Stimulated activated CD4-positive, alpha-beta T cell treated with anti-CD3 and anti-CD28 coated beads, Interleukin-12 subunit alpha, Interleukin-12 subunit beta, amount 100 ng/mL, for 48 hours (primary cell): ENCODE data around the gene ZFYVE27.
"Not testable (repeated sequence)": the region's sequence is repeated elsewhere in the genome, so short reads cannot be mapped to it uniquely, and the experiment has no call there.

Experiments
- DNase-seq, 3 donors: peaks; one replicate each; pipeline ENCODE4 v3.0.0-alpha.2; 2020; ENCODE audit warnings: low read depth in 2 of 3, low spot score in 1 of 3

ZFYVE27 gene, protein sequence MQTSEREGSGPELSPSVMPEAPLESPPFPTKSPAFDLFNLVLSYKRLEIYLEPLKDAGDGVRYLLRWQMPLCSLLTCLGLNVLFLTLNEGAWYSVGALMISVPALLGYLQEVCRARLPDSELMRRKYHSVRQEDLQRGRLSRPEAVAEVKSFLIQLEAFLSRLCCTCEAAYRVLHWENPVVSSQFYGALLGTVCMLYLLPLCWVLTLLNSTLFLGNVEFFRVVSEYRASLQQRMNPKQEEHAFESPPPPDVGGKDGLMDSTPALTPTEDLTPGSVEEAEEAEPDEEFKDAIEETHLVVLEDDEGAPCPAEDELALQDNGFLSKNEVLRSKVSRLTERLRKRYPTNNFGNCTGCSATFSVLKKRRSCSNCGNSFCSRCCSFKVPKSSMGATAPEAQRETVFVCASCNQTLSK

DNA sequence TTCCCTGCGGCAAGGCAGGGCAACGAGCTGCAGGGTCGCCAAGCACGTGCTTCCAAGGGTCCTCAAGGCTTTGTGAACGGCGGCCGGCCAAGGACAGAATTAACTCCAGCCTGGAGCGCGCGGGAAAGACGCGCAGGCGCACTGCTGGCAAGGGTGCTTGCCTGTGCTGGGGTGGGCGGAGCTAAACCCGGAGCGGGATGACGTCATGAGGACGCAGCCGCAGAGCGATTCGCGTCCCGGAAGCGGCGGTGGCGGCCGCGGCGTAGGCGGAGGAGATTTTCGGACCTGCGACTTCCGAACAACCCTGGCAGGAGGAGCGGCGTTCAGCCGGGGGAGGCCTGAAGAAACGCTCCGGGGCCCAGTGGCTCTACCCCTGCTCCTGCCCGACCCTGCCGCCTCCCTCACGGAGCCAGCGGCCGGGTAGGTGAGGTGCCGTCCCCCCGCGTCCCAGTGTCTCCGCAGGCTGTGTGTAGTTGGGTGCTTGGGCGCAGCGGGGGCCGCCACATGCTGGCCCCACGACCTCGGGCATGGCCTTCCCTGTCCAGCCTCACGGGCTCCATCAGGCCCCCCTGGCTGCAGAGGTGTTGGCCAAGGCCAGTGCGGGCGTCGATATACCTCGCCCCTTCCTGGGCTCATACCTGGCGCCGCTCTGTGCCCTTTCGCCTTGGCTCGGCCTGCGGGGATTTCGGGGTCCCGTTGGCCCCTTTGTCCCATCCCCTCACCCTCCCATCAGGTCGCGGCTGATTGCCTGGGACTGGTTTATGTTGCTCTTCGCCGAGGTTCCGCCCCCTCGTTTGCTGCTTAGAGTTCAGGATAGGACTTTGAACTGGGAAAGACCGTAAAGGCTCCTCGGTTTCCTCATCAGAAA lies at the start of gene ZFYVE27:
TSS of gene ZFYVE27 (plus strand) at position 227 of the 868 bp plus-strand sequence. CDS start 1,350 bp downstream, outside the sequence.
- peak; percentile 95 to 98 (median 97) for DNase-seq

DNA sequence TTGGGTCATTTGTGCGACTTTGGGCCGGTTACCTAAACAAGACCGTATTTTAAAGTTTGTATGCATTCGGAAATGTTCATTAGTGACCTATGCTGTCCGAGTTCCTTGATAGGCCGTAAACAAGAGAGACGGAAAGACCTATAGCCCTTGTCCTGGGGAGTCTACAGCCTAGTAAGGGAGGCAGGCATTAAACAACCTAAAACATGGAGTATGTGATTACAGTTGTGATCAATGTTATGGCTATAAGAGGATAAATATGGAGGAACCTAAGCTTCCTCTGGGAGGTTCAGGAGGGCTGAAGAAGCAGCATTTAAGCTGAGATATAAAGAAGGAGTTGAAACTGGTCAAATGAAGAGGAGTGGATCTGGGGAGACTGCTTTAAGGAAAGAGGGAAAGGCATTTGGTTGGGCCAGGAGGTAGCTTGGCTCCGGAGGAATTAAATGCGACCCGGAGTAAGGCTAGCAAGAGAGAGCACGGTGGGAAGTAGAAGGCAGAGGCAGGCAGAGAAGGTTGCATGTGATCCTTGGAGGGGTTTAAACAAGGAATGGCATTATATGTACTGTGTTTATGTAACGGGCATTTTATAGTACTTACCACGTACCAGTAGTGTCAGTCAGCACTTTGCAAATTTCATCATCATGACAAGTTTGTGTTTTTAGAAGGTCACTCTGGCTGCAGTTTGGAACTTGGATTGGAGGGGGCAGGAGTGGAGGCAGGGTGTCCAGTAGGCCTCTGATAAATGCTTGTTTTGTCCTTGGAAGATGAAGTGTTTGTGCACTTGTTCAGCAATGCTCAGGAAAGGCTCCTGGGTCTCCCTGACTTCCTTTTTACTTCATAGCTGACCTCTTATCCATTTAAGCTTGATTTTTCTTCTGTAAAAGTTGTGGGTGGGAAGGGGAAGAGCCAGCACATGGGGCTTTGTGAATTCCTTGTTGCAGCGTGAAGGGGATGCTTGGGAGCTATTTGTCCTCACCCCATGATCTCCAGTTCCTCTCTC lies 48.8 kb upstream of the ZFYVE27 start:
- DNase-seq: no peak

DNA sequence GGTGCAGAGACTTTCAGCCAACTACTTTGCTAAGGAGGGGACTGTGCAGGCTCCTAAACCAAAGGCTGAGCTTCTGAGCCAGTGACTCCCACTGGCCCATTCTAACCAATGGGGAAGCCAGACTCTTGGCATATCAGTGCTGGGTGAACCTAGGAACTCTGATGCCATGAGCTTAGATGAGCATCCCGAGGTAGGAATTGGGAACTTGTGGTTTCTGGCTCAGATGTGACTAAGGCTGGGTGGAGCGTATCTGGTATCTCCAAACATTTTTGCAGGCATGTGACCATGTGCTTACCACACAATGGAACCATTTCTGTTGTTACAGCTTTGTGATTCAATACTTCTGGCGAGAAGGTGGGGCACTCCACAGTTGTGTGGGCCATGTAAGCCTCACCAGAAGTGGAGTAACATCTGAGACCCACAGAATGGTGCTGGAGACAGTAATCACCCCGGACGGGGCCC lies 47.3 kb upstream of the ZFYVE27 start:
- DNase-seq: no peak

DNA sequence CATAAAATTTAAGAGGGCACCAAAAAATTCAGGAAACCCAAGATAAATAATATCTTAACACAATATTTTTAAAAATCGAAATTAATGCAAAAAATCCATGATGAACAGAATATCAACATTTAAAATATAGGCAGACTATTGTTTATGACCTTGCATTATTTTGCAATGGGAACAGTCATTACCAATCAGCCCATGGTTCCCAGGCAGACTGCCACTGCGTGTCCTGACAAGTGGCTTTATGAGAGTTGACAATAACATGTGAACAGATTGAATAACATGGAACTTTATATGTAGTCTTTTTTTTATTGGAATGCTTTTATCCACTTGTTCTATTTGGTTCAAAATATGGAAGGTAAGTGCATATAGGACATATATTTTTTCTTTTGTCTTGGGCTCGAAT lies 46.8 kb upstream of the ZFYVE27 start:
- DNase-seq: no peak

DNA sequence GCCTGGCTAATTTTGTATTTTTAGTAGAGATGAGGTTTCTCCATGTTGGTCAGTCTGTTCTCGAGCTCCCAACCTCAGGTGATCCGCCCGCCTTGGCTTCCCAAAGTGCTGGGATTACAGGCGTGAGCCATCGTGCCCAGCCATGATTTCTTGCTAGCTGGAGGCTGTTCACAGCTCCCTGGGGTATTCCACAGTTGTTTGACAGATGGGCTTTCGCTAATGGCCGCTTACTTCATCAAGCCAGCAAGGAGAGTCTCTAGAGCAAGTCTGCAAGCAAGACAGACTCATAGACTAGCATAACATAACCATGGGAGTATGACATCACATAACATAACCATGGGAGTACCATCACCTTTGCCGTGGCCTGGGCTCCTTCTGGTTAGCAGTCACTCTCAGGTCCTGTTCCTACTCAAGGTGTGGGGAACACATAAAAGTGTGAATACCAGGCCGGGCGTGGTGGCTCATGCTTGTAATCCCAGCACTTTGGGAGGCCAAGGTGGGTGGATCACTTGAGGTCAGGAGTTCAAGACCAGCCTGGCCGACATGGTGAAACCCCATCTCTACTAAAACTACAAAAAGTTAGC lies 38.8 kb upstream of the ZFYVE27 start:
- DNase-seq: not testable (repeated sequence)

DNA sequence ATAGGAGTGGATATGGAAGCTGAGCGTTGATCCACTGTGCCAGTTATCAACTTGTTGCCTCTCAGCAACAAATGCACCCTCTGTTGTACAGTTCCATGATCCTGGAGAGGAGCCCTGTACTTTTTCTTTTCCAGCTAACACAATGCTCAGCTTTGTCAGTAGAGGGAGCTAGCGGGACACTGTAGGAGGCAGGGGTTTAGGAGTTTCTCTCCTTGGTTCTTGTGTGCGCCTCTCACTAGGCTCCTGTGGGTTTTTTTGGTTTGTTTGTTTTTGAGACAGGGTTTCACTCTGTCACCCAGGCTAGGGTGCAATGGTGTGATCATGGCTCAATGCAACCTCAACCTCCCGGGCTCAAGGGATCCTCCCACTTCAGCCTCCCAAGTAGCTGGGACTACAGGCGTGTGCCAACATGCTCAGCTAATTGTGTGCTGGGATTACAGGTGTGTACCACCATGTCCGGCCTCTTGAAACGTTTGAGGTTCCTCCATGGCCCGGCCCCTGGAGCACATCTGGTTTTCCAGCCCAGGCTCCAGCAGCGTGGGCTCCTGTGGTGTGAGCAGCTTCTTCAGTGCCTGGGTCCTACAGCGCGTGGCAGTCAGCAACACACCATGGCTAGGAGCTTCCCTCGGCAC lies 35.4 kb upstream of the ZFYVE27 start:
- DNase-seq: peak in 2 of 3 donors; percentile 16 to 68

DNA sequence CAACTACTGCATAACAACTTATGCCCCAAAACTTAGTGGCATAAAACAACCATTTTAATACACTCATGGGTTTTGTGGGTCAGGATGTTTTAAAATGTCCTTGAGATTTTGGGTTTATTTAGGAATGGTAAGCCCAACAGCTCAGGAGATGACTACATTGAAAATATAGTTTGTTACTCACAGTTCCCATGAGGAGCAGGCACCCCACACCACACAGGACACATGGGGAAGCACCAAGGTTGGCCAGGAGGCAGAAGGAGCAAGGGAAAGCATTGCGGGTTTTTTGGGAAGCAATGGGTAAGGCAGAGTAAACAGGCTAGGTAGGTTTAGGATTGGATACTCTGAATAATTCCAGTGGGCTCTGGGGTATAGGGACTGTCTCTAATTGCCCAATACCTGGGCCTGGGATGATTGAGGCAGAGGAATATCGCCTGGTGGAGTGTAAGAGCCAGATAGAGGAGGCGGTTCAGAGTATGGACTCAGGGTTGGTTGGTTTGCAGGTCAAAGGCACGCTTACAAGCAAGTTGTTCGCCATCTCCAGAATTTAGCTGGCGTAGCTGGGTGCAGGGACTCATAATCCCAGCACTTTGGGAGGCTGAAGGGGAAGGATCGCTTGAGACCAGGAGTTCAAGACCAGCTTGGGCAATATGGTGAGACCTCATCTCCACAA lies 33.4 kb upstream of the ZFYVE27 start:
- no peak for DNase-seq

DNA sequence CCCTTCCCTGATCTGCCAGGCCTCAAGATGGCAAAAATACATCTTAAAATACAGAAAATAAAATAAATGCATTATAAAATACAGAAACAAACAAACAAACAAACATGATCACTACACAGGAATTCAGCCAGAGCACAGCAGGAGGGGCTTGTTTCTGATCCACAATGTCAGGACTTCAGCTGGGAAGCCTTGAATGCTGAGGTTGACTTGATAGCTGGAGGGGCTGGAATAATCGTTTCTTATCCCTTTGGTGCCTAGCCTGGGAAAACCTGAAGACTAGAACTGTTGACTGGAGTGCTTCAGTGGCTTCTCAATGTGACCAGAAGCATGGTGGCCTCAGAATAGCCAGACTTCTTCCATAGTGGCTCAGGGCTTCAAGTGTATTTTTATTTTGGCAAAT lies 32.6 kb upstream of the ZFYVE27 start:
- DNase-seq: no peak

DNA sequence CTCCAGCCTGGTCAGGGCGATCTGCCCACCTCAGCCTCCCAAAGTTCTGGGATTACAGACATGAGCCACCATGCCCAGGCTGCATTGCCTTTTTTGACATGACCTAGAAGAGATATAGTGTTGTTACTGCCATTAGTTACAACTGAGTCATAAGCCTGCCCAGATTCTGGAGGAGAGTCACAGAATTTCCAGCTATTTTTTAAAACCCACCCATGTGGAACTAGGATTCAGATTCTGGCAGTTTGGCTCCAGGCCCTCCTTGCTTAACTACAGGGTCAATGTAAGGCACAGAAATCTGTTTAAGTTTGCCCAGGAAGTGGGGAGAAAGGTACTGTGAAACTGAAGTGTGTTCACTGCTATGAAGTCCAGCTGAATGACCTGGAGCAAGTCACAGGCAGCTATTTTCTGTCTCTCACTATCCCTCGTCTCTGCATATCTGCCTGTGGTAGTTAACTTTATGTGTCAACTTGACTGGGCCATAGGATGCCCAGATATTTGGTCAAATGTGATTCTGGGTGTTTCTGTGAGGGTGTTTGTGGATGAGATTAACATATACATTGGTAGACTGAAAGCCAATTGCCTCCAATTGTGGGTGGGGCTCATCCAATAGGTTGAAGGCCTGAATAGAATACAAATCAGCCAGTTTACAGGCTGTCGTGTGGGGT lies 31.8 kb upstream of the ZFYVE27 start:
- DNase-seq: no peak

DNA sequence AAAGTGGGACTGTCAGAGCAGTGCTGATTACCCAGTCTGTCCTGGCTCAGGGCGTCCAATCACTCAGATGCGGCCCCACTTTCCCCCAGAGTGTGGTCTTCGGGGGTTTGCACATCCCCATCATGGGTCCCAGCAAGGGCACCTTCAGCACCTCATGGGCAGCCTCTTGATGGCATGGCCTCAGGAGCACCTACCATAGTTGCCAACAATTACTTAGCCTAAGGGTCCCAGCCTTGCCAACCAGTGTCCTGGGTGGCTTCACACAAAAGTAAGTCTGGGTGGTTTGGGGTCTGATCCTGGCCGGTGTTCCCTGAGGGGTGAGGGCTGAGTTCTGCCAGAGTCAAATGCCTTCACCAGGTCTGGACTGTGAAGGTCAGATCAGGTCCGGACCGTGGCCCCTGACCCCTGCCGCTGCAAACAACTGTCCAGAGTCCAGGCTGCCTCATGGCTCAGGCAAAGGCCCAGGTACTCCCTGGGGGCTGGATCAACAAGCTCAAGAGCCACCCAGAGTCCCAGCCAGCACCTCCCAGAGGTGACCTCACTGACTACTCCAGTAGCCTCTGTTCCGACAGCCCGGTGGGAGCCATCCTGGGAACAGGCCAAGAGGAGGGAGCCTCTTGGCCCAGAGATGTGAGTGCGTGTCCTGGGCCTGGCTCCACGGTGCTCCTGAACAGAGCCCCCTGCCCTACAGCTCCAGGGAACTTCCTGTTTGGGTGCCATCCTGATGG lies 29.6 kb upstream of the ZFYVE27 start:
- no peak for DNase-seq

DNA sequence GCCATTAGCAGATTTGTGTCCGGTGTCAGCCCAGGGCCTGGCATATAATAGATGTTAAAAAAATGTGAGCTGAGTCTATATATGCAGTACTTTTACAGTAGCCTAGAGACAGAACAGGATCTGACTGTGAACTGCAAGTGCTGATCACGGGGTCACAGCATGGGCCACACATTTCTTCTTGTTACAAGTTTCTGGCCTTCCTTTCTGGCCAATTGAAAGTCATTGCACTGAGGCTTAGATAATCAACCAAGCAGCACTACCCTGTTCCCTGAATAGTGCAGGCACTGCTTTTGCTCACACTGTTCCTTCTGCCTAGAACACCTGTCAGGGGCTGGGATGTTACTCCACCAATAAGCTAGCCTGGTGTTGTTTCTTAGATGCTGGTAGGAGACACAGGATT lies 28.8 kb upstream of the ZFYVE27 start:
- DNase-seq: no peak

DNA sequence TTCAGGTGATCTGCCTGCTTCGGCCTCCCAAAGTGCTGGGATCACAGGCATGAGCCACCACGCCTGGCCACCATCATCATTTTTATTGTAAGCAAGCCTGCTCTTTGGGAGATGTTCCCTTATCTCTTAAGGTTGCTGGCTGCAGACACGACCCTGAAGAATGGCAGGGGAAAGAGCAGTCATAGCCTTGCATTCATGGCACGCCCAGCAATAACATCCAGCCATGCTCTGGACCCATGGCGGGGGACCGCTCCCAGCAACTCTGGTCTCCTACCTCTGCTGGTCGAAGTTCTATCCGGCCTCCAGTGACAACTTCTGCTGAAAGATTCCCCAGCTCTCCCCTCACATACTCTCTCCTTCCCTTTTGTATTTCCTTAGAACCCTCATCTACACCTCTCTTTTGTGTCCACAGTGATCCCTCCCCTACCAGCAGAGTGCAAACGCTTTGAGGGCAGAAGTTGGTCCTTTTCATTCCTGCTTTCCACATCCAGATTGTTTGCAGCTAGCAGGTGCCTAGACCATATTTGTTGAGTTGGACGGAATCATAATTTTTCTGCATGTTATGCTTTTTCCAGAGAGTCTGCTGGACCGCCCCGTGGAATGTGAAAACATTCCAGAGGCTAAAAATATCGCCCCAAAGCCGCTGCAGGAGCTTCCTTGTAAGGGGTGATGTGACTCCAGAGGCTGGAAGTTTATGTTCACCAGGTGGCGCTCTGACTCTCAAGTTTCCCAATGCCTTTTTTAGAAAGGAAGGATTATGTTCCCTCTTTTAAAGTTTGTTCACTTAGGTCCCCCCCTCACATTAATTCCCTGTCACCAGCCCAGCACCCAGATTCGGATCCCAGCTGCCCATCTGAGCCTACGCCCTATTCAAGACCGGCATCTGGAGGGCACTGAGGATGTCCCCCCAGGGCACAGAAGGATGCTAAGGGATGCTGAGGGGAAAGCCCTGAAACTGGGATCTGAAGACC lies 27.7 kb upstream of the ZFYVE27 start:
- peak in 1 of 3 donors; percentile 30 for DNase-seq

DNA sequence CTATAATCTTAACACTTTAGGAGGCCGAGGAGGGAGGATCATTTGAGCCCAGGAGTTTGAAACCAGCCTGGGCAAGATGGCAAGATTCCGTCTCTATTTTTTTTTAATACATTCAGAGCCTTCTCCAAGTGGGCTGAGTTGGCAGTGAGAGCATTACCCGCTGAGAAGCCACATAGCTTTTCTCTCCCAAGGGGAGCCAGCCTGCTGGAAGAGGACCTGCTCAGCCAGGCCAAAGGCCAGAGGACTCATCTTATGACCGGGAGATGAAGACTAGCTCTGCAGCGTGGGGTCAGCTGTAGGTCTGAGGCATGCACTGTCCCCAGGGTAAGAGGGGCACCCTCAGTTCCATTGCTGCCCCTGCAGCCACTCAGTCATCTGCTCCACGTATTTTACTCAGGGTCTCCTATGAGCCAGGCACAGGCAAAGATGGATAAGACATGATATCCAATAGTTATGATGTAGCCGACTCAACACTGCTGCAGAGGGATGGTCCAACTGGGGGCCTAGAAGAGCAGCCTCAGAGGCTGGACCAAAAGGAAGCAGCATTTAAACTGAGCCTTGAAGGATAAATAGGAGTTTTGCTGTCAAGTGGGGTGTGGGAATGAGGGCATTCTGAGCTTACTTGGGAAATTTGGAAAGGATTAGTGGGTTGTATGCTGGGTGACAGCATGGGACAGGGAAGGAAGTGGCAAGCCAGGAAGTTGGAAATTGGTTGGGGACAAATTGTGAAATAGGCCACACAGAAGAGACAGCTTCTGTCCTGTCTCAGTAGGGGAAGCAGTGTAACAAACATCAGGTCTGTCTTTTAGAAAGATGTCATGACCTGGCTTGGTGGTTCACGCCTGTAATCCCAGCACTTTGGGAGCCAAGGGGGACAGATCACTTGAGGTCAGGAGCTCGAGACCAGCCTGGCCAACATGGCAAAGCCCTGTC lies 25.0 kb upstream of the ZFYVE27 start:
- DNase-seq: no peak

DNA sequence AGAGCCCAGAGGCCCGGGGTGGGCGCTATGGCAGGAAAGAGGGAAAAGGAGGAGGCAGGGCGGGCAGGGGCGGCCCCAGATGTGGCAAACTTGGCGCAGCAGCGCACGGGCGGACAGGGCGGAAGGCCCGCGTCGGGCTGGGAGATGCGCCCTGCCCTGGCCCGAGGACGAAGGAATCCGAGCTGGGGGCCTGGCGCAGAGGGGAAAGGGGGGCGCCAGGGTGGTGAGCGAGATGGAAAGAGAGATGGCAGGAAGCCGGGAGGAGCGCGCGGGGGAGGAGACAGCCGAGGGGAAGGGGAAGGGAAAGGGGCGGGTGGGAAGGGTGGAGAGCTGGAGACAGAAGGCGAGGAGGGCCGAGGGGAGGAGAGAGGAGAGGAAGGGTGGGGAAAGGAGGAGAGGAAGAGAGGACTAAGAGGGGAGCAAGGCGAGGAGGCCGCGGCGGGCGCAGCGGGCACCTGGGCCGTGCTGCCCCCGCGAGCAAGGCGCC lies 23.5 kb upstream of the ZFYVE27 start, which contains the start of gene MARVELD1:
TSS of gene MARVELD1 (plus strand) at position 392 of the 487 bp plus-strand sequence. CDS start 147 bp downstream, outside the sequence.
- no peak for DNase-seq

DNA sequence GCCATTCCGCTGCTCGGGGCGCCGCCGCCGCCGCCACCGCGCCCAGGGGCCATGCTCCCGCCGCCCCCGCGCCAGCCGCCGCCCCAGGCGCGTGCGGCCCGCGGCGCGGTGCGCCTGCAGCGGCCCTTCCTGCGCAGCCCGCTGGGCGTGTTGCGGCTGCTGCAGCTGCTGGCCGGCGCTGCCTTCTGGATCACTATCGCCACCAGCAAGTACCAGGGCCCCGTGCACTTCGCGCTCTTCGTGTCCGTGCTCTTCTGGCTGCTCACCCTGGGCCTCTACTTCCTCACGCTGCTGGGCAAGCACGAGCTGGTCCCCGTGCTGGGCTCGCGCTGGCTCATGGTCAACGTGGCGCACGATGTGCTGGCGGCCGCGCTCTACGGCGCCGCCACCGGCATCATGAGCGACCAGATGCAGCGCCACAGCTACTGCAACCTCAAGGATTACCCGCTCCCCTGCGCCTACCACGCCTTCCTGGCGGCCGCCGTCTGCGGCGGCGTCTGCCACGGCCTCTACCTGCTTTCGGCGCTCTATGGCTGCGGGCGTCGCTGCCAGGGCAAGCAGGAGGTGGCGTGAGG lies 23.0 kb upstream of the ZFYVE27 start:
- DNase-seq: peak in 2 of 3 donors; percentile 27 to 47
